NCI-H2107 treated with DMSO at 0.1 percent for 48 hours (cell line): ENCODE data around the gene ELAVL1.
"Not testable (repeated sequence)": the region's sequence is repeated elsewhere in the genome, so short reads cannot be mapped to it uniquely, and the experiment has no call there.

ENCODE experiments used
- DNase-seq: peaks from one replicate; lab custom pipeline; 2025; ENCODE audit not compliant: unreplicated experiment; lab: John Stamatoyannopoulos, UW

Gene ELAVL1

DNA sequence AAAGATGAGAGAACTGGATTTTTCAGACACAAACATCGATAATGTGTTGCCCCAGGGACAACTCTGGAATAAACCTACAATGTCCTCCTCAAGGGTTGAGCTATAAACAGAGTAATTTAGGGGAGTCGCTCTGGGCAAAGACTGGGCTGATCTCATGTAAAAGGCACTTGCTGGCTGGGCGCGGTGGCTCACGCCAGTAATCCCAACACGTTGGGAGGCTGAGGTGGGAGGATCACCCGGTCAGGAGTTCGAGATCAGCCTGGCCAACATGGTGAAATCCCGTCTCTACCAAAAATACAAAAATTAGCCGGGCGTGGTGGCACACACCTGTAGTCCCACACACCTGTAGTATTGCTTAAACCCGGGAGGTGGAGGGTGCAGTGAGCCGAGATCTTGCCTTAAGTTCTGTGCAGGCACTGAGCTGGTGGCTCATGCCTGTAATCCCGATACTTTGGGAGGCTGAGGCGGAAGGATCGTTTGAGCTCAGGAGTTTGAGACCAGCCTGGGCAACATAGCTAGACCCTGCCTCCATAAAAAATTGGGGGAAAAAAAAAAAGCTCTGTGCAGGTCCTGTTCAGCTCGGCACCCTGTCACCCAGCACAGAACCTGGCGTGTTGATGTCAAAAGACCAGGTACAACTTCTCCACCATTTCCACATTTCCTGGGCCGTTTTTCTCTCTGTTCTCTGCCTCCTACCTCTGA is 63.4 kb downstream of the ELAVL1 start:
- no peak for DNase-seq

DNA sequence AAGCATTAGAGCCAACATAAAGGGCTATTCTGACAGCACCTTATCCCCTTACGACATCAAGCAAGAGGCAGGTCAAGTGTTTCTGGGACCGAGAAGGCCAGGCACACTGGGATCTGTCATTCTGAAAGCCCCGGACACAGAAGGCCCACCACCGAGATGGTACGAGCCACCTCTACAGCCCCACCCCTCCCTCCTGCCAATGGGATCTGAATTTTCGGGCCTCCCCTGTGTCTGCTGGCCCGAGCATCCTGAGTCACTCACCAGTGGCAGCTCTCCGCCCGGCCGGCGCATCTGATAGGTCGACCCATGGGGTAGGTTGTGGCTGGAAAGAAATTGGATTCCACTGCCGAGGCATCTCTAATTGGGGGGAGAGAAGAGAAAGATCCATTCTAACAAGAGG is 64.6 kb downstream of the ELAVL1 start:
- no peak for DNase-seq

DNA sequence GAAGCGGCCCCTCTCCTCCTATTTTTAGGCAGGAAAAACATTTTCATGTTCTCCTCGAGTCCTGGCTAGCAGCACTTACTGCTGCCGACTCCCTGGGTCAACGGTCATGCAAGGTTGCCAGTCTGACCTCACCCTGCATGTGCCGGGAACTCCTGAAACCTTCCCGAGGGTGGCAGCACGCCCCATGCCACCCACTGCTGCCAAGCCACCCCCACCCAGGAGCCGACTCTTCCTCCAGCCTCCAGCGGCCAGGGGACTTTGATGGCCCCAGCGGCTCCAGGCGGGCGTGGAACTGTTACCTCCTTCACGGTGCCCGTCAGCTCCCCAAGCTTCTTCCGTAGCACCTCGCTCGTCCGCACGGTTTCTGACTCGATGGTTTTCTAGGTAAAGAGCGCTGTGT is 70.7 kb downstream of the ELAVL1 start:
- DNase-seq, result no peak

DNA sequence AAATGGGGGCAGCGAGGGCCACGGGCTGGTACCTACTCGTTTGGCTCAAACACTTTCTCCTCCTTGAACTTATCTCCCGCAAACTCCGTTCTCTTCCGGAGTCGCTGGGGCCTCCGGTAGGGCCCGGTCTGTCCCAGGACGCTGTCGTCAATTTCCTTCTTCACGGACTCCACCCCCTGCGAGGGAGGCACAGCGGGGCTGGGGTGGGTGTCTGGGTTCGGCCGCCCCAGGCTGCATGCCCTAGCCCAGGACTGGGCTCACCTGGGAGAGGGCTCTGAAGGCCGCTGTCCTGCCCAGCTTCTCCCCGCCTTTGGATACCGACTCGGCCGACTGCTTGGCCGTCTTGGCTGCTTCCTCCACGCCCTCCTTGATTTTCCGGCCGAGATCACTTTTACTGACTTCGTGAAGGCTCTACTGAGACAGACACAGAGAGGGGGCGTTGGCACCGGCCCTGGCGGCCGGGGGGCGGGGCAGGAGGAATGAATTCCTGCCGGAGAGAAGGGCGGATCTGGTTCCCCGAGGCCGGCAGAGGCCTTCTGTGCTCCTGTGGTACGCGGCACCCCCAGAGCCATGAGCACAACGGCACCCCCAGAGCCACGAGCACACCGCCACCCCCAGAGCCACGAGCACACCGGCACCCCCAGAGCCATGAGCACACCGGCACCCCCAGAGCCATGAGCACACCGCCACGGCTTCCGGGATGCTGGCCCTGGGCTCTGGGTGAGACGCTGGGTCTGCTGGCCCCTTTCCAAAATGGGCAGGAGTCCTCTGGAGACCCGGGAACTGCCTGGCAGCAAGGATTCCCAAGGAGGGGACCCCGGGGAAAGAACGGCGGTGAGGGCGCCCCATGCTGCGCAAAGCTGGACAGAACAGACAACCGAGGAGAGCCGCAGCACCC is 71.4 kb downstream of the ELAVL1 start:
- no peak for DNase-seq

DNA sequence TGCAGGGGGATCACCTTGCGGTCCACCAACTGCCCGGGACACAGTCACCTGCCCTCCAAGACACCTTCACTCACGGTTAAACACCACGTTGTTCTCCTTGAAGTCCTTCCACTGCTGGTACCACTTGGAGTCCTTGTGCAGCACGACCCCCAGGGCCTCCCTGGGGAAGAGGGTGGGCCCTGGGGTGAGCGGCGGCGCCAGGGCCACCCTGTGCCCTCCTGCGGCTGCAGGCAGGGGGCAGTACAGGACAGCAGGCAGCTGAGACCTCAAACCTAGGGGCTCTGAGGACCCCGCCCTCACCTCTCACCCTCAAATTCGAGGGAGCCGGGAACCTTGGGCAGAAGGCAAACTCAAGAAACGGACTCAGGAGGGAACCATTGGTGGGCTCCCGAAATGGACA is 72.0 kb downstream of the ELAVL1 start:
- no peak for DNase-seq

DNA sequence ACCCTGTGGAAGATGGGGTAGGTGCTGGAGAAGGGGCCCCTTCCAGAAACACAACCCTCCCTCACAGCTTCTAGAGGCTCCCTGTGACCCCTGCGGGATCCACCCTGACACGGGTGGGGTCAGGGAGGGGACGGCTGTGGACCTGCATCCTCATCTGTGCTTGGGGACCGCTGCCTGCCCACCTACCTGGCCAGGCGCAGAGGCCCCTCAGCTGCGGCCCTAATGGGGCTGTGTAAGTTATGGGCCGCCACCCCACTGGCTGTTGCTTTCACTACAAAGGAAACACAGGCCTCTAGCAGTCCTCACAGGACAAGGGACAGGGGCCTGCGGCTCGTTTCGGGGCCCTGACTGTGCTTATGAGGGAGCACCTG is 72.5 kb downstream of the ELAVL1 start:
- no peak for DNase-seq

DNA sequence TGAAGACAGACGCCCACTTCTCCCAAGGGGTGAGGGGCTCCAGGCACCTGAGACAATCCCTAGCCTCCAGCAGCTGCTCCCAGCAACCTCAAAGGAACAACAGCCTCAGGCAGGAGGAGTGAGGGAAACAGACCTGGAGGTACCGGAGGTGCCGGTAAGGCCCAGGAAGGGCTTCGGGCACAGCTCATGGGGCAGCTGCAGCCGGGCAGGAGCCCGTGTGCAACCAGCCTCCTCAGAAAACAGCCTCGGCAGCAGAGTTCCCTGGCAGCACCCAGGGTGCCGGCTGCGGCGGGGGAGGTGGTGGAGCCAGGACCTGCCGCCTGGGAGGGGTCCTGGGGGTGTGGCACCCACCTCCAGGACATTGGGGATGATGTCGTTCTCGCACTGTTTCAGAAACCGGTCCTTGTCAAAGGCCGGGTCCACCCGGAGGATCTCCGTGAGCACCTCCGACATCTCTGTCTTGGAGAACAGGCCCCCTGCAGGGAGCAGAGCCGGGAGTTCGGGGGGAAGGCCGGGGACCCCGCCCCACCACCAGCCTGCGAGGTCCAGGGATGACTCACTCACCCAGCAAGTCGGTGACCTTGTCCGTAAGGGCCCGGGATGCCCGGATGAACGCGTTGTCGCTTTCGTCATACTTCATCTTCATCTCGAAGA is 73.0 kb downstream of the ELAVL1 start:
- DNase-seq, result no peak

DNA sequence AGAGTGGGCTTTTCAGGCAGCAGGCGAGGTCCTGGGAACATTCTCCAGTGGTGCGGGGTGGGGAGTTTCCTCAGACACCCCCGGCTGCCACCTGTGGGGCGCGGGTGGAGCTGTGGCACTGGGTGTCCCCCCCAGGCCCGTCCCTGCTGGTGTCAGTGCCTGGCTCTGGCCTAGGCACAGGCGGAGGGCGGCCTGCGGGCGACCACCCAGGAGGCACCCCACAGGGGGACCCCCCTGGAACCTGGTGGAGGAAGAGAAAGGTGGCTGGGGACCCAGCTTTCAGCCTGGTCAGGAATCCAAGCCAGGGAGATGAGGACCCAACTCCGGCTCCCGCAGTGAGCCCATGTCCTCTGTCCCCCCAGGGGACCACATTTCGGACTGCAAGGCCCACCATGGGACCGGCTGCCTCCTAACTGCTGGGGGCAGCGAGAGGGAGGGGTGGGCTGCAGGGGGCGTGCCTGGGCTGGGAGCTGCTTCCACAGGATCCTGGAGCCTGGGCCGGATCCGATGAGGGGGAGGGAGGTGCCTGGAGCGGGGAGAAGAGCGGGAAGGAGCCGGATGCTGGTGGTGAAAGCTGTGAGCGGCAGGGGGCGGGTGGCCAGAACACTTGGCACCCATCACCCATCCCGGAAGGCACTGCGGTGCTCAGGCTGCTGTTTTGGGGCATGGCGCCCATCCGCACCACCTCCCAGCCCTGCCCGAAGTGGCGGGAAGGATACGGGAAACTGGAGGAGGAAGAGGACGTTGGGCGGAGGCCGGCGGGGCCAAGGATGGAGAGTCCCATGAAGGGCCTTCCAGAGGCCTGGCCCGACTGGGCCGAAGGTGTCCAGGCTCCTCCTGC is 74.0 kb downstream of the ELAVL1 start:
- DNase-seq, result no peak

DNA sequence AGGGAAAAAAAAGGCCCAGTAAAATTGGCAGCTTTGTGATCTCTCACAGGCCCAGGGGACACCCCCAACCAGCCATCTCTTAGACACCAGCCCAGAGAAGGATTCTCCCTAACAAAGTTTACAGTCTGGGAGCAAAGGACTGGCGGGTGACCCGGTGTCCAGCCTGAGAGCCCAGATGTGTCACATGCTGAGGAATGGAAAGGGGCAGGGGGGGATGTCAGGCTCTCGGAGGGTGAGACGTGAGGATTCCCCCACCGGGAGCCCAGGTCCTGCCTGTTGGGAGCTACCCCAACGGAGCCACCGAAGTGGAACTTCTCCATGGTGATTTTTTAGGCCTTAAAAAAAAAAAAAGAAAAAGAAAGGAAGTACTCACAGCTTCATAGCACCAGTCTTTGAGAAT is 74.7 kb downstream of the ELAVL1 start:
- no peak for DNase-seq

DNA sequence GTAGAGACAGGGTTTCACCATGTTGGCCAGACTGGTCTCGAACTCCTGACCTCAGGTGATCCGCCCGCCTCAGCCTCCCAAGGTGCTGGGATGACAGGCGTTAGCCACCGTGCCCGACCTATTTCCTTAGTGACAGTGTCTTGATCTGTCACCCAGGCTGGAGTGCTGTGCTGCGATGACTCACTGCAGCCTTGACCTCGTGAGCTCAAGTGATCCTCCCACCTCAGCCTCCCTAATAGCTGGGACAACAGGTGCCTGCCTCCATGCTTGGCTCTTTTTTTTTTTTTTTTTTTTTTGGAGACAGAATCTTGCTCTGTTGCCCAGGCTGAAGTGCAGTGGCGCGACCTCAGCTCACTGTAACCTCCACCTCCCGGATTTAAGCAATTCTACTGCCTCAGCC is 75.4 kb downstream of the ELAVL1 start:
- not testable (repeated sequence) for DNase-seq

DNA sequence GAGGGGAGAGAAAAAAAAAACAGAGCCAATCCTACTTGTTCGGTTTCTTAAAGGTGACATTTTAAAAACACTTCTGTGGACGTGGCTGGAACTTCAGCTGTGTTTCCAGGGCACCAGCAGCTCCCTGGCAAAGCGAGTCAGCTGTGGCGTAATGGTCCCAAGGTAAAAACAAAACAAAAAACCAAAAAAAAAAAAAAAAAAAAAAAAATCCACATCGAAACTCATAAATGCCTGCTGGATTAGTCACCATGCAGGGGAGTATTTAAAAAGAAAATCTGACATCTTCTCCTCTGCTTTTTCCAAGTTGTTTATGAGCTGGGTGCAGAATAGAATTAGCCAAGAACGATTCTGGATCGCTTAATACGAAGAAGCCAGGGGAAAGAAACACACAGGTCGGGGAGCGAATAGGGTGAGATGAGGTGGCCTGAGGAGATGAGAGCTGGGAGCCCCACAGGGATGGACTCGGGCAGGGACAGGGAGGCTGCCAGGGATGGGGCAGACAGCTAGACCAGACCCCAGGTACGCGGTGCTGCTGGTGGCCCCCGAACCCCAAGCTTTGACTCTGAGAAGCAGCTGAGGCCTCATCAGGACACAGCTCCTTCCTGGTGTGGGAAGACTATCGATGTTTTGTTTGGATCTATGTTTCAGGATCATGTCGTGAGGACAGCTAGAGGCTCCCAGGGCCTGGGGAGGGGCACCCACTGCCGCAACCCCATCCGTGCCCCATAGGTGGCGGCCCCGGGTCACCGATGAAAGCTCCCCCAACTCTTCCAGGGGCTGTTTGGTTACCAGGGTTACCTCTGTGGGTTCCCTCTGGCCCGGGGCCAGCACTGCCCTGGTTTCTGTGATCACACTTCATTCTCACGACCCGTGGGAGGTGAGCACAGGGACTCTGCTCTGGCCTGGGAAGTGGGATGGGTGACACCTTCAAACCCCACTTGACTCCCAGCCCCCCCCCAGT is 76.4 kb downstream of the ELAVL1 start:
- peak; percentile 8 for DNase-seq

DNA sequence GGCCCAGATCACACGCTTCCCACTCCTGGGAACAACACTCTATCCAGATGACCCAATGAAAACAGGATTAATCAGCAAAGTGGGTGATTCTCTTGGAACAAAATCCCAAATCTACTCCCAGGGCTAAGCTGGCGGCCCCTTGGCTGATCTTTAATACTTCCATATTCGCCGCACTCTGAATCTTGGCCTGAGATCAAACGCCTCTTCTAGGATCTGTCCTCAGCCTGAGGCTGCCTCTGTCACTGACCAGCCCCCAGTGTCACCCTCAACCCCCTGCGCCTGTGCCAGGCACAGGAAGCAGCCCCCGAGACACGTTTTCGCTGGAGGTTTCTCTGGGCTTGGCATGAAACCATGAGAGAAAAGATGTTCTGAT is 77.1 kb downstream of the ELAVL1 start:
- DNase-seq, result no peak

DNA sequence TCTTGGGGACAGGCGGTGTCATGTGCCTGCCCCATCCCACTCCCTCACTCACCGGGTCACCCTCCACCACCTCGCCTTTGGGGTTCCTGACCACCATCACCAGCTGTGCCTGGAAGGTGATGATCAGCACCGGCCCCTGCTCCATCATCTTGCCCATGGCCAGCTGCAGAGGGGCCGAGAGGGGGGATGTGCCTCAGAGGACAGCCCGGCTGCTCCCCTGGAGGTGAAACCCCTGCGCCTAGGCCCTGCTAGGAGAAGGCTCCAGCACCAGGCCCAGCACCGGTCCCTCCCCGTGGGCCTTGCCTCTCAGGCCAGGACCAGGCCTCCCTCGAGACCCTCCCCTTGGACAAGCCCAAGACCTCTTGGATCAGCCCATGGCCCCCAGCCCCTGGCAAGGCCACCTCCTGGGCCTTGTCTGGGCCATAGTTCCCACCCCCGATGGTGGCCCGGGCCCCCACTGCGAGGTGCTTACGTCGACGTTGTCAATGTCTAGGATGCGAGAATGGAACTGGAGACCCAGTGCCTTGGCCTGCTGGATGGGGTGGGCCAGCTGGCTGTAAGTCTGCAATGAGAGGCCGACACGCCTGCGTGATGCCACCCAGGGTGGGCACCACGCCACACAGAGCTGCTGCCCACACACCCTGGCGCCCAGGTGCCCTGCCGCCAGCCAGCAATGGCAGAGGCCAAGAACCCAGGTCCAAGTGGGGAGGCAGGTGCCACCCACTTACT is 77.7 kb downstream of the ELAVL1 start:
- no peak for DNase-seq

DNA sequence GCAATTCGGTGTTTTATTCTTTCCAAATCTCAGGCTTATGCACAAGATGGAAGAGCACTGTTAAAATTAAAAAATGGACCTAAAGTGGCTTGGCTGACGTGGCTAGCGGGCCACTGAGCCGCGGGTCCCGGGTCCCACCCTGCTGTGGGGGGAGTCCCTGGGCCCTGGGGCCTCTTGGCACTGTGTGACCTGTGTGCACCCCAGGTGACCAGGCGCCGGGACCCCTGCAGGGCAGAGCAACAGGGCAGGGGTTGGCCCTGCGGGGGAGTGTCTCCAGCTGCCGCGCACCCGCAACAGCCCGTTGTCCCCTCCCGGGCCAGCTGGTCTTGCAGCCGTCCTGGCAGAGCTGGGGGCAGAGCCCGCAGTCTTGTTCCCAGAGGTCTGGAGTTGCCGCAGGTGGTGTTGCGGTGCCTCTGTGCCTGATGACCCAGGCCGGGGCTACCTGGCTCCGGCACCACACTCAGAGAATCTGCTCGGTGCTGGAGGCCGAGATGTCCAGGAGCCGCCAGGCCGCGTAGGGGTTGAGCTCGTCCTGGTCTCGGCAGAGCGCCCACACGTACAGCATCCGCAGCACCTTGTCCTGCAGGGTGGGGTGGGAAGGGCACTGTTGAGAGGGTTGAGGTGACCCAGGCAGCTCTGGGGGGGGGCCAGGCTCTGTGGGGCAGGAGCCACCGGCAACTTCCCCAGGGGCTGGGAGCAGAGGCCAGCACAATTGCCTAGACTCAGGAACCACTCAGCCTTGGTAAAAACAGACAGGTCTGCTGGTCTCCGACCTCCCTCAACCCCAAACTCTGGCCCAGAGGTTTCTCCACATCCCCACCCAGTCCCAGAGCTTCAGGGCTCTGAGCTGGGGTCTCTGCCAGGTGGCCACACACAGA is 78.5 kb downstream of the ELAVL1 start:
- DNase-seq, result no peak

DNA sequence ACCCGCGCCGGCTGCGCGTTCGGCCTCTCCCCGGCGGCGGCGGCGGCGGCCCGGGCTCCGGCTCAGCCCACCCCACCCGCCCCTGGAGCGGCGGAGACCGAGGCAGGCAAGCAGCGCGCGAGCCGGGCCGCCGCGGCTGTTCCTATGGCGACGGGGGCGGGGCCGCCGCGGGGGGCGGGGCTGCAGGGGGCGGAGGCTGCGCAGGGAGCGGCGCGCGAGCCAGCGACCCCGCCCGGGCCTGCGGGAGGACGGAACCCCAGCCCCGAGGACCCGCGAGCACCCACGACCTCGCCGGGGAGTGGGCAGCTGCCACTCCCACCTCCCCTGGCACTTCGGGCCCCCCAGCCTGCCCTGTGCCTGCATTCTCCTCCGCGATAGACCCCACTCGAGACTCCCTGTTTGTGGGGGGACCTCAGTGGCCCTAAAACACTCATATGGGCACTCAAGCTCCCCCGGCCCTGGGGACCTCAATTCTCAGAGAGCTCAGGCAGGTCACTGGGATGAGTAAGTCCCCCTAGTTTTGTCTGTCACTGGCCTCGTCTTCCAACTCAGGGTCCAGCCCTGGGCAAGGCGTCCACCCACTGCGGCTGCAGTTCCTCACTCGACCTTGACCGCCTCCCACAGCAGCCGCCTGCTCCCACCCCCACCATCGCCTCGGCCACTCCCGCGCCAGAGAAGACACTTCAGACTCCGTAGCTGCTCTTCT is 79.3 kb downstream of the ELAVL1 start, which contains the start of gene CTXN1:
TSS of gene CTXN1 (minus strand) at position 115 of the 706 bp plus-strand sequence. CDS start 597 bp downstream, outside the sequence.
- no peak for DNase-seq

DNA sequence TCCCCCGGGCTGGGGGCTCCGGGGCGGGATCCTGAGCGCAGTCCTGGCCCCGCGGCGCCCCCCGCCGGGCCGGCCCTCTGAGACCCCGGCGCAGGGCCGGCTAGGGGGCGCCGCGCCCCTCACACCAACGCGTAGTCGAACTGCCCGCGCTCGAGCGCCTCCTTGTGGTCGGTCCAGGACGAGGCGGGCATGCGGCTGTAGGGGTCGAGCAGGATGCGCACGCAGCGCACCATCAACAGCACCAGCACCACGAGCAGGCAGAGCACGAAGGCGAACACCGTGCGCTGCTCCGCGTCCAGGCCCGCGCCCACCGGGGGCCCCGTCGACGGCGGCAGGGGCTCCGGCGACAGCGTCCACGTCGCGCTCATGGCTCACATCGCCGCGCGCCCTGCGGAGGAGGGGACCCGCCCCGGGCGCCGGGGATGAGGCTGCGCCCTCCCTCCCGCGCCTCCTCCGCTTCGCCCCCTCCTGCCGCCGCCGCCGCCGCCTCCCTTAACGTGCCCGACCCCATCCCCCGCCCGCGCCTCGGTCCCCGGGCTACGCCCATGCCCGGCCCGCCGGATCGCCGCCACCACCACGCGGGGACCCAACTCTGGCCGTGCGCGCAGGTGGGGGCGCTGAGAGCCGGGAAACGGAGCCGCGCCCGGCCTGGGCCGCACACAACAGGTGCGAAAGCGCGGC is 80.1 kb downstream of the ELAVL1 start:
- no peak for DNase-seq

DNA sequence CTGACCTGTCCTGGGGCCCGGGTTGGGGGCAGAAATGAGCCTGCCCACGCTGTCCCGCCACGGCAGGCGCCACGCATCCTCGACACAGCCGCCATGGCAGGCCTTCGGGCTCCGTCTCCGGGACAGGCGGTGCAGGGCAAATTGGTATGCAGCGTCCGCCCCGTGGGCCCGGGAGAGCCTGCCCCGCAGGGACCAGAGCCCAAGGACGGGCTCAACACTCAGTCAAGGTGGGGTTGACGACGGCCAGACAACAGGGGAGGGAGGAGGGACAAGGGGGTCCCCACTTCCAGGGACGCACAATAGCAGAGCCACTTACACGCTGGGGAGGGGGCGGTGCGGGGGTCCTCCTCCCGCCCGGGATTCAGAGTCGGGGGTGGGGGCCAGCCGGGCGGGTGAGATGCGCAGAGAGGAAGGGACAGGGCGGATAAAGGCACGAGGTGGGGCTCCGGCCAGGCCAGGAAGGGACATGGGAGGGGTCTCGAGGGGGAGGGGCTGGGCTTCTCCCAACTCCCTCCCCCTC is 80.7 kb downstream of the ELAVL1 start:
- DNase-seq, result no peak
